Caco-2 (cell line): ENCODE results near the gene HBG2. TPM values are rescaled to one million over a fixed set of nuclear protein-coding genes. Genes with fewer than 3 reads are reported as not detected.

ENCODE experiments used
- BruUV-seq: library from RNA; stranded (reverse); fragments of 400-500 nt; replicated peaks from 2 replicates; lab custom pipeline; 2021; lab: Mats Ljungman, UMichigan
- CTCF ChIA-PET: fragments of 300-600 bp; sonication (Branson Sonifier 250); formaldehyde crosslinking; loops from one replicate; lab custom pipeline; 2022; ENCODE audit warnings: antibody characterized with exemption; lab: Charles Lee
- POLR2A ChIA-PET: fragments of 300-600 bp; sonication (Branson Sonifier 250); formaldehyde crosslinking; loops from one replicate; lab custom pipeline; 2022; ENCODE audit warnings: antibody characterized with exemption; lab: Charles Lee
- DNase-seq, 2 experiments: peaks; one replicate each; pipeline versions ENCODE4 v3.0.0 to v3.0.0-alpha.2; 2020 to 2022
- H3K27me3 ChIP-seq: replicated peaks from 2 replicates; pipeline ENCODE4 v1.6.0; 2011; ENCODE audit warnings: low read length; ENCODE audit not compliant: control insufficient read depth, insufficient read depth
- H3K36me3 ChIP-seq: 2 replicates; pipeline ENCODE4 v1.5.1; 2011; ENCODE audit warnings: low read length; ENCODE audit not compliant: control insufficient read depth, insufficient read depth
- H3K4me1 ChIP-seq: fragments of 250-450 bp; sonication (Bioruptor Pico); 2 replicates; pipeline ENCODE4 v1.5.1; 2020; ENCODE audit warnings: mild to moderate bottlenecking
- H3K4me3 ChIP-seq: 2 replicates; pipeline ENCODE4 v1.5.1; 2011; ENCODE audit warnings: low read depth, mild to moderate bottlenecking, control low read depth, low read length
- H3K9me3 ChIP-seq: fragments of 250-450 bp; sonication (Bioruptor Pico); 2 replicates; pipeline ENCODE4 v1.5.1; 2020; ENCODE audit warnings: mild to moderate bottlenecking, moderate library complexity
- H3K27ac Mint-ChIP-seq: one replicate; pipeline ENCODE4 v1.8.0; 2022; ENCODE audit warnings: mixed read lengths; ENCODE audit not compliant: unreplicated experiment
- H3K27me3 Mint-ChIP-seq: one replicate; pipeline ENCODE4 v1.8.0; 2022; ENCODE audit warnings: mixed read lengths; ENCODE audit not compliant: insufficient read depth, unreplicated experiment
- H3K36me3 Mint-ChIP-seq: one replicate; pipeline ENCODE4 v1.8.0; 2022; ENCODE audit warnings: mild to moderate bottlenecking, mixed read lengths; ENCODE audit not compliant: insufficient read depth, unreplicated experiment
- H3K4me1 Mint-ChIP-seq: one replicate; pipeline ENCODE4 v1.8.0; 2022; ENCODE audit warnings: low read depth, mixed read lengths; ENCODE audit not compliant: unreplicated experiment
- H3K4me3 Mint-ChIP-seq: one replicate; pipeline ENCODE4 v1.8.0; 2022; ENCODE audit warnings: mild to moderate bottlenecking, moderate library complexity, mixed read lengths; ENCODE audit not compliant: unreplicated experiment
- H3K9me3 Mint-ChIP-seq: one replicate; pipeline ENCODE4 v1.8.0; 2022; ENCODE audit warnings: mixed read lengths; ENCODE audit not compliant: unreplicated experiment
- intact Hi-C: fragments of 100-400 bp; cut with micrococcal nuclease; formaldehyde crosslinking; loops from one replicate; pipeline ENCODE4 v1.10.0; 2022; ENCODE audit not compliant: unreplicated experiment
- total RNA-seq: library from RNA; stranded (reverse); gene quantifications from 2 replicates; pipeline ENCODE4 v1.2.3, GENCODE V29; 2022
- TF ChIP-seq, protein P1 (sequence below), 2 experiments: fragments of 200-600 bp in 1 of 2; IDR thresholded peaks; 1 replicate in 1 of 2; 2 replicates in 1 of 2; pipeline versions ENCODE4 v1.5.1 to v1.8.0; 2011 to 2022; ENCODE audit warnings: antibody characterized with exemption in 1 of 2, control low read depth in 1 of 2, inconsistent platforms in 1 of 2, low read depth in 1 of 2, low read length in 1 of 2, mild to moderate bottlenecking in 1 of 2, moderate library complexity in 1 of 2; ENCODE audit not compliant: insufficient read depth in 1 of 2, severe bottlenecking in 1 of 2, unreplicated experiment in 1 of 2

HBG2 gene
- total RNA-seq, 1 experiment from 2014 or later: not detected

DNA sequence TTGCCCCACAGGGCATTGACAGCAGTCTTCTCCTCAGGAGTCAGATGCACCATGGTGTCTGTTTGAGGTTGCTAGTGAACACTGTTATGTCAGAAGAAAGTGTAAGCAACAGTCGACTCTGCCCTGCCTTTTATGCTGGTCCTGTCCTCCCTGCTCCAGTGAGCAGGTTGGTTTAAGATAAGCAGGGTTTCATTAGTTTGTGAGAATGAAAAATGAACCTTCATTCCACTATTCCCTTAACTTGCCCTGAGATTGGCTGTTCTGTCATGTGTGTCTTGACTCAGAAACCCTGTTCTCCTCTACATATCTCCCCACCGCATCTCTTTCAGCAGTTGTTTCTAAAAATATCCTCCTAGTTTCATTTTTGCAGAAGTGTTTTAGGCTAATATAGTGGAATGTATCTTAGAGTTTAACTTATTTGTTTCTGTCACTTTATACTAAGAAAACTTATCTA lies 20.2 kb downstream of the HBG2 start, which contains the start of gene HBD:
HBD (minus strand) TSS at position 103 of the 454 bp plus-strand sequence; CDS start at position 53, 50 bp downstream.
- BruUV-seq: no TSS peak
- intact Hi-C loops: no loop called here
- no peak within 1 kb of the TSS for H3K27ac Mint-ChIP-seq
- H3K9me3 ChIP-seq: no peaks in the 10 kb centered on the region
- H3K4me3 ChIP-seq: no peak within 1 kb of the TSS
- H3K9me3 Mint-ChIP-seq: no peaks in the 10 kb centered on the region
- peaks cover 13% of the 10 kb centered on the region for H3K27me3 Mint-ChIP-seq
- no peaks in the 10 kb centered on the region for H3K36me3 ChIP-seq
- ChIA-PET POLR2A (no interaction called here), CTCF (no interaction called here)
- no peak for DNase-seq
- H3K27me3 ChIP-seq: no peaks in the 10 kb centered on the region
- TF ChIP-seq, protein P1, sequence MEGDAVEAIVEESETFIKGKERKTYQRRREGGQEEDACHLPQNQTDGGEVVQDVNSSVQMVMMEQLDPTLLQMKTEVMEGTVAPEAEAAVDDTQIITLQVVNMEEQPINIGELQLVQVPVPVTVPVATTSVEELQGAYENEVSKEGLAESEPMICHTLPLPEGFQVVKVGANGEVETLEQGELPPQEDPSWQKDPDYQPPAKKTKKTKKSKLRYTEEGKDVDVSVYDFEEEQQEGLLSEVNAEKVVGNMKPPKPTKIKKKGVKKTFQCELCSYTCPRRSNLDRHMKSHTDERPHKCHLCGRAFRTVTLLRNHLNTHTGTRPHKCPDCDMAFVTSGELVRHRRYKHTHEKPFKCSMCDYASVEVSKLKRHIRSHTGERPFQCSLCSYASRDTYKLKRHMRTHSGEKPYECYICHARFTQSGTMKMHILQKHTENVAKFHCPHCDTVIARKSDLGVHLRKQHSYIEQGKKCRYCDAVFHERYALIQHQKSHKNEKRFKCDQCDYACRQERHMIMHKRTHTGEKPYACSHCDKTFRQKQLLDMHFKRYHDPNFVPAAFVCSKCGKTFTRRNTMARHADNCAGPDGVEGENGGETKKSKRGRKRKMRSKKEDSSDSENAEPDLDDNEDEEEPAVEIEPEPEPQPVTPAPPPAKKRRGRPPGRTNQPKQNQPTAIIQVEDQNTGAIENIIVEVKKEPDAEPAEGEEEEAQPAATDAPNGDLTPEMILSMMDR (IDR thresholded peaks at IDR 0.05; ENCODE audit: insufficient read depth in 1 of 2, low read depth in 1 of 2, low read length in 1 of 2, severe bottlenecking in 1 of 2, unreplicated experiment in 1 of 2): no peak
- no peak within 1 kb of the TSS for H3K4me3 Mint-ChIP-seq
- H3K4me1 ChIP-seq: no peaks in the 10 kb centered on the region
- no peaks in the 10 kb centered on the region for H3K4me1 Mint-ChIP-seq
- H3K36me3 Mint-ChIP-seq: no peaks in the 10 kb centered on the region

DNA sequence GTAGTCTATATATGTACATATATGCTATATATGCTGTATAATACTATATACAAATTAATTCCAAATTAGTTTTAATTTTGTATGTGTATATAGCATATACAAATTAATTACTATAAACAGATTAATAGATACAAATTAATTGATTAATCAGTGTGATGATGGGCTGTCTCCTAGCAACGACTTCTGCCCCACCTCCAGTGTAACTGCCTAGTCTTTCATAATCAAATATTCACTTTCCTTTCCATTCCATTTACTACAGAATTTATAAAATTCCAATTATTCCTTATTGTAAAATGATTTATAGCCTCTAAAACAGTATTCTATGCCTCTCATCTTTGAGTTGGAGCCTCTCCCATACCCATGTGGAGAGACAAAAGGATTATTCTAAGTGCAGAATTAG lies 21.3 kb downstream of the HBG2 start:
- H3K4me3 ChIP-seq: no peak overlapping the region
- no peaks in the 10 kb centered on the region for H3K36me3 Mint-ChIP-seq
- BruUV-seq: no TSS peak
- CTCF ChIA-PET: no interaction called here
- no peaks in the 10 kb centered on the region for H3K36me3 ChIP-seq
- H3K27me3 ChIP-seq: no peaks in the 10 kb centered on the region
- H3K9me3 ChIP-seq: no peaks in the 10 kb centered on the region
- no peak overlapping the region for H3K27ac Mint-ChIP-seq
- H3K27me3 Mint-ChIP-seq: peaks cover 9% of the 10 kb centered on the region
- TF ChIP-seq, protein P1 (IDR thresholded peaks at IDR 0.05; ENCODE audit: insufficient read depth in 1 of 2, low read depth in 1 of 2, low read length in 1 of 2, severe bottlenecking in 1 of 2, unreplicated experiment in 1 of 2): no peak
- no peak overlapping the region for H3K4me3 Mint-ChIP-seq
- no peaks in the 10 kb centered on the region for H3K9me3 Mint-ChIP-seq
- no peak for DNase-seq
- no peaks in the 10 kb centered on the region for H3K4me1 ChIP-seq
- POLR2A ChIA-PET: no interaction called here
- no peaks in the 10 kb centered on the region for H3K4me1 Mint-ChIP-seq
- intact Hi-C loops: no loop called here

DNA sequence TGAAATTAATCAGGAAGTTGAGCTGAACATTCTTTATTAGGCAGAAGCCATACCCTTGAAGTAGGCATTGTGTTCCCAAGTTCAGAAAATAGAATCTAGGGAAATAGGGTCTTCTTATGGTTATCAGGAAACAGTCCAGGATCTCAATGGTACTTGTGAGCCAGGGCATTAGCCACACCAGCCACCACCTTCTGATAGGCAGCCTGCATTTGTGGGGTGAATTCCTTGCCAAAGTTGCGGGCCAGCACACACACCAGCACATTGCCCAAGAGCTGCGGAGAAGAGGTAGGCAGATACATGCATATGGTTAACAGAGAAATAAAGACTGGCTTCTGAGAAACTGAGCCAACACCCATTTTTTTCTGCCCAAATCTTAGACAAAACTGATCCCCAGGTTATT lies 21.8 kb downstream of the HBG2 start:
- peaks cover 9% of the 10 kb centered on the region for H3K27me3 Mint-ChIP-seq
- DNase-seq: no peak
- H3K4me1 ChIP-seq: no peaks in the 10 kb centered on the region
- no peaks in the 10 kb centered on the region for H3K36me3 Mint-ChIP-seq
- H3K36me3 ChIP-seq: no peaks in the 10 kb centered on the region
- ChIA-PET CTCF (no interaction called here), POLR2A (no interaction called here)
- no peaks in the 10 kb centered on the region for H3K9me3 ChIP-seq
- no peaks in the 10 kb centered on the region for H3K9me3 Mint-ChIP-seq
- H3K27me3 ChIP-seq: no peaks in the 10 kb centered on the region
- no peak overlapping the region for H3K4me3 Mint-ChIP-seq
- no peaks in the 10 kb centered on the region for H3K4me1 Mint-ChIP-seq
- TF ChIP-seq, protein P1 (IDR thresholded peaks at IDR 0.05; ENCODE audit: insufficient read depth in 1 of 2, low read depth in 1 of 2, low read length in 1 of 2, severe bottlenecking in 1 of 2, unreplicated experiment in 1 of 2): no peak
- H3K4me3 ChIP-seq: no peak overlapping the region
- no TSS peak for BruUV-seq
- no peak overlapping the region for H3K27ac Mint-ChIP-seq
- intact Hi-C loops: no loop called here
